Measurements from ENCODE around the gene OPN1MW2. TPM values are rescaled to one million over a fixed set of nuclear protein-coding genes. Genes with fewer than 3 reads are reported as not detected.

Gene OPN1MW2
- total RNA-seq (2022; extraction: Qiagen RNA extraction): not detected in 5 replicates

DNA sequence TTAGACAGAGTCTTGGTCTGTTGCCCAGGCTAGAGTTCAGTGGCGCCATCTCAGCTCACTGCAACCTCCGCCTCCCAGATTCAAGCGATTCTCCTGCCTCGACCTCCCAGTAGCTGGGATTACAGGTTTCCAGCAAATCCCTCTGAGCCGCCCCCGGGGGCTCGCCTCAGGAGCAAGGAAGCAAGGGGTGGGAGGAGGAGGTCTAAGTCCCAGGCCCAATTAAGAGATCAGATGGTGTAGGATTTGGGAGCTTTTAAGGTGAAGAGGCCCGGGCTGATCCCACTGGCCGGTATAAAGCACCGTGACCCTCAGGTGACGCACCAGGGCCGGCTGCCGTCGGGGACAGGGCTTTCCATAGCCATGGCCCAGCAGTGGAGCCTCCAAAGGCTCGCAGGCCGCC, at the start of gene OPN1MW2:
OPN1MW2 (plus strand) TSS at position 301 of the 400 bp plus-strand sequence; CDS start at position 361, 60 bp downstream.

DNA sequence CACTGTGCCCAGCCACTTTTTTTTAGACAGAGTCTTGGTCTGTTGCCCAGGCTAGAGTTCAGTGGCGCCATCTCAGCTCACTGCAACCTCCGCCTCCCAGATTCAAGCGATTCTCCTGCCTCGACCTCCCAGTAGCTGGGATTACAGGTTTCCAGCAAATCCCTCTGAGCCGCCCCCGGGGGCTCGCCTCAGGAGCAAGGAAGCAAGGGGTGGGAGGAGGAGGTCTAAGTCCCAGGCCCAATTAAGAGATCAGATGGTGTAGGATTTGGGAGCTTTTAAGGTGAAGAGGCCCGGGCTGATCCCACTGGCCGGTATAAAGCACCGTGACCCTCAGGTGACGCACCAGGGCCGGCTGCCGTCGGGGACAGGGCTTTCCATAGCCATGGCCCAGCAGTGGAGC, 37.3 kb upstream of the OPN1MW2 start, which contains the start of gene OPN1MW:
OPN1MW (plus strand) TSS at position 301 of the 400 bp plus-strand sequence; CDS start at position 383, 82 bp downstream.

DNA sequence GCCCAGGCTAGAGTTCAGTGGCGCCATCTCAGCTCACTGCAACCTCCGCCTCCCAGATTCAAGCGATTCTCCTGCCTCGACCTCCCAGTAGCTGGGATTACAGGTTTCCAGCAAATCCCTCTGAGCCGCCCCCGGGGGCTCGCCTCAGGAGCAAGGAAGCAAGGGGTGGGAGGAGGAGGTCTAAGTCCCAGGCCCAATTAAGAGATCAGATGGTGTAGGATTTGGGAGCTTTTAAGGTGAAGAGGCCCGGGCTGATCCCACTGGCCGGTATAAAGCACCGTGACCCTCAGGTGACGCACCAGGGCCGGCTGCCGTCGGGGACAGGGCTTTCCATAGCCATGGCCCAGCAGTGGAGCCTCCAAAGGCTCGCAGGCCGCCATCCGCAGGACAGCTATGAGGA, 37.7 kb downstream of the OPN1MW2 start, which contains the start of gene OPN1MW3:
OPN1MW3 (plus strand) TSS at position 301 of the 400 bp plus-strand sequence; CDS start at position 339, 38 bp downstream.

Other genes with a start within 250 kb of the OPN1MW2 start
- gene HCFC1, start 247.9 kb upstream of the OPN1MW2 start, total RNA-seq (2022; extraction: Qiagen RNA extraction): 31.5 to 41.8 TPM (median 37.1 TPM) in 5 replicates
- 4.3 to 7.9 TPM (median 6.0 TPM) in 5 replicates for gene TMEM187, start 247.0 kb upstream of the OPN1MW2 start, total RNA-seq (2022; extraction: Qiagen RNA extraction)
- gene IRAK1, start 199.9 kb upstream of the OPN1MW2 start, total RNA-seq (2022; extraction: Qiagen RNA extraction): 191 to 225 TPM (median 216 TPM) in 5 replicates
- gene MECP2, start 122.0 kb upstream of the OPN1MW2 start, total RNA-seq (2022; extraction: Qiagen RNA extraction): 15.1 to 22.0 TPM (median 18.8 TPM) in 5 replicates
- not detected in 5 replicates for gene OPN1LW, start 75.5 kb upstream of the OPN1MW2 start, total RNA-seq (2022; extraction: Qiagen RNA extraction)
- not detected in 5 replicates for gene OPN1MW, start 37.2 kb upstream of the OPN1MW2 start, total RNA-seq (2022; extraction: Qiagen RNA extraction)
- gene OPN1MW3, start 37.8 kb downstream of the OPN1MW2 start, total RNA-seq (2022; extraction: Qiagen RNA extraction): not detected in 5 replicates
- gene TEX28, start 75.4 kb downstream of the OPN1MW2 start, total RNA-seq (2022; extraction: Qiagen RNA extraction): not detected in 5 replicates
- gene TKTL1, start 76.0 kb downstream of the OPN1MW2 start, total RNA-seq (2022; extraction: Qiagen RNA extraction): 0.10 to 0.34 TPM in 2 of 5 replicates, not detected in the others
- gene FLNA, start 154.9 kb downstream of the OPN1MW2 start, total RNA-seq (2022; extraction: Qiagen RNA extraction): 1,424 to 1,705 TPM (median 1,562 TPM) in 5 replicates
- 137 to 168 TPM (median 157 TPM) in 5 replicates for gene EMD, start 159.5 kb downstream of the OPN1MW2 start, total RNA-seq (2022; extraction: Qiagen RNA extraction)
- 5,331 to 5,684 TPM (median 5,492 TPM) in 5 replicates for gene RPL10, start 178.6 kb downstream of the OPN1MW2 start, total RNA-seq (2022; extraction: Qiagen RNA extraction)
- gene DNASE1L1, start 189.5 kb downstream of the OPN1MW2 start, total RNA-seq (2022; extraction: Qiagen RNA extraction): 26.3 to 35.0 TPM (median 30.5 TPM) in 5 replicates
- 30.7 to 42.5 TPM (median 41.1 TPM) in 5 replicates for gene TAFAZZIN, start 191.8 kb downstream of the OPN1MW2 start, total RNA-seq (2022; extraction: Qiagen RNA extraction)
- gene ATP6AP1, start 208.9 kb downstream of the OPN1MW2 start, total RNA-seq (2022; extraction: Qiagen RNA extraction): 80.3 to 111 TPM (median 104 TPM) in 5 replicates
- 96.6 to 108 TPM (median 102 TPM) in 5 replicates for gene GDI1, start 217.4 kb downstream of the OPN1MW2 start, total RNA-seq (2022; extraction: Qiagen RNA extraction)
- 96.4 to 128 TPM (median 111 TPM) in 5 replicates for gene FAM50A, start 224.4 kb downstream of the OPN1MW2 start, total RNA-seq (2022; extraction: Qiagen RNA extraction)
- 9.4 to 21.7 TPM (median 13.8 TPM) in 5 replicates for gene PLXNA3, start 238.5 kb downstream of the OPN1MW2 start, total RNA-seq (2022; extraction: Qiagen RNA extraction)

Measured in A549 treated with Mapracorat at 1 μM for 4 hours (cell line).